GM12878 (cell line): ENCODE results near the gene CCBE1. TPM values are rescaled to one million over a fixed set of nuclear protein-coding genes. Genes with fewer than 3 reads are reported as not detected.

Experiments
- ATAC-seq: fragments of 200-7000 bp; cut with Tn5 transposase; 3 replicates; pipeline ENCODE4 v1.9.1; 2020; ENCODE audit warnings: mild to moderate bottlenecking, moderate library complexity
- Bru-seq: library from RNA; stranded (reverse); fragments of 400-500 nt; gene quantifications from one replicate; lab custom pipeline; 2021; lab: Mats Ljungman, UMichigan
- BruChase-seq, 2 experiments: library from RNA; stranded (reverse); fragments of 400-500 nt; gene quantifications; one replicate each; lab custom pipeline; 2021; lab: Mats Ljungman, UMichigan
- BruUV-seq: library from RNA; stranded (reverse); fragments of 400-500 nt; replicated peaks from 2 replicates; lab custom pipeline; 2021; lab: Mats Ljungman, UMichigan
- CTCF ChIA-PET: fragments of 300-600 bp; sonication (Branson Sonifier 250); formaldehyde crosslinking; extraction: SDS; loops from one replicate; lab custom pipeline; 2021; ENCODE audit warnings: inconsistent platforms; lab: Yijun Ruan, JAX
- POLR2A ChIA-PET: fragments of 350-600 bp; formaldehyde crosslinking; extraction: SDS; loops from one replicate; lab custom pipeline; 2021; ENCODE audit warnings: inconsistent platforms; lab: Charles Lee
- RAD21 ChIA-PET: fragments of 300-600 bp; sonication (Branson Sonifier 250); formaldehyde crosslinking; loops from one replicate; lab custom pipeline; 2023; ENCODE audit warnings: antibody characterized with exemption; ENCODE audit not compliant: unreplicated experiment; lab: Charles Lee
- SMC1A ChIA-PET: fragments of 300-600 bp; sonication (Branson Sonifier 250); formaldehyde crosslinking; loops from one replicate; lab custom pipeline; 2023; ENCODE audit not compliant: unreplicated experiment, uncharacterized antibody; lab: Charles Lee
- DNase-seq: peaks from one replicate; pipeline ENCODE4 v3.0.0-alpha.2; 2011; ENCODE audit warnings: low read depth, low spot score
- FAIRE-seq: peaks from 3 replicates; lab custom pipeline; 2011; peaks lifted over from hg19 to GRCh38; lab: Jason Lieb, UNC
- H2AFZ ChIP-seq: 2 replicates; pipeline ENCODE4 v1.6.0; 2011; ENCODE audit warnings: low read depth, low read length, control low read depth; ENCODE audit not compliant: control insufficient read depth
- H3K27ac ChIP-seq: 2 replicates; pipeline ENCODE4 v1.5.1; 2011; ENCODE audit warnings: control low read depth; ENCODE audit not compliant: control insufficient read depth, insufficient read depth
- H3K27me3 ChIP-seq, 2 experiments: replicated peaks in 1 of 2; 2 replicates each; pipeline versions ENCODE4 v1.6.0 to v1.6.1; 2011; ENCODE audit warnings: low read length in 1 of 2; ENCODE audit not compliant: control insufficient read depth in 2 of 2, insufficient read depth in 2 of 2
- H3K36me3 ChIP-seq, 2 experiments: 2 replicates each; pipeline ENCODE4 v1.5.1; 2011; ENCODE audit warnings: low read length in 1 of 2; ENCODE audit not compliant: control insufficient read depth in 2 of 2, insufficient read depth in 2 of 2
- H3K4me1 ChIP-seq: 2 replicates; pipeline ENCODE4 v1.6.1; 2011; ENCODE audit warnings: mild to moderate bottlenecking, low read length, moderate library complexity, mixed read lengths; ENCODE audit not compliant: control insufficient read depth, insufficient read depth
- H3K4me2 ChIP-seq: 2 replicates; pipeline ENCODE4 v1.6.0; 2011; ENCODE audit warnings: control low read depth; ENCODE audit not compliant: control insufficient read depth, insufficient read depth
- H3K4me3 ChIP-seq: fragments of 200-600 bp; sonication (generic); 2 replicates; pipeline ENCODE4 v1.5.1; 2016
- H3K79me2 ChIP-seq: 2 replicates; pipeline ENCODE4 v1.6.0; 2011; ENCODE audit warnings: low read length; ENCODE audit not compliant: control insufficient read depth, insufficient read depth
- H3K9ac ChIP-seq: 2 replicates; pipeline ENCODE4 v1.8.0; 2011; ENCODE audit warnings: low read length, control low read depth, mixed read lengths; ENCODE audit not compliant: control insufficient read depth, insufficient read depth
- H3K9me3 ChIP-seq: replicated peaks from 3 replicates; pipeline ENCODE4 v1.5.1; 2011; ENCODE audit warnings: mild to moderate bottlenecking, low read length; ENCODE audit not compliant: control insufficient read depth, insufficient read depth
- H4K20me1 ChIP-seq: 2 replicates; pipeline ENCODE4 v1.6.0; 2011; ENCODE audit not compliant: control insufficient read depth, insufficient read depth
- IKZF2 ChIP-seq, 2 experiments: fragments of 450-650 bp; IDR thresholded peaks; 2 replicates each; pipeline ENCODE4 v1.6.1; 2017; ENCODE audit warnings: mild to moderate bottlenecking in 2 of 2, moderate library complexity in 2 of 2
- MEF2A ChIP-seq: IDR thresholded peaks from 2 replicates; pipeline ENCODE4 v1.6.1; 2011; ENCODE audit warnings: low read depth, mild to moderate bottlenecking, low read length, moderate library complexity; ENCODE audit not compliant: insufficient read depth
- NFIC ChIP-seq: IDR thresholded peaks from 2 replicates; pipeline ENCODE4 v1.6.1; 2012; ENCODE audit warnings: low read depth, mild to moderate bottlenecking, inconsistent platforms, low read length, moderate library complexity
- RAD21 ChIP-seq: IDR thresholded peaks from 2 replicates; pipeline ENCODE4 v1.6.1; 2011; ENCODE audit warnings: mild to moderate bottlenecking, low read depth, low read length, moderate library complexity; ENCODE audit not compliant: insufficient read depth
- SMC3 ChIP-seq: IDR thresholded peaks from 2 replicates; pipeline ENCODE4 v1.6.1; 2011; ENCODE audit warnings: low read length, improper control_type of control experiment, borderline replicate concordance
- YY1 ChIP-seq: IDR thresholded peaks from 2 replicates; pipeline ENCODE4 v1.6.1; 2011; ENCODE audit warnings: low read depth, mild to moderate bottlenecking, low read length
- WGBS: methylation state at CpG from one replicate; pipeline ENCODE4 v1.1.6; 2016; ENCODE audit warnings: low lambda C conversion rate; ENCODE audit not compliant: insufficient replicate concordance, insufficient coverage; ENCODE audit errors: missing lambda C conversion rate; 5-methylcytosine and 5-hydroxymethylcytosine counted together
- in situ Hi-C: fragments of 300-500 bp; cut with MboI; formaldehyde crosslinking; loops from 9 replicates; pipeline ENCODE4 v1.14.3; 2018; ENCODE audit warnings: mixed read lengths
- intact Hi-C: fragments of 100-400 bp; cut with micrococcal nuclease; formaldehyde crosslinking; loops from one replicate; pipeline ENCODE4 v1.14.2; 2022; ENCODE audit not compliant: unreplicated experiment
- long read RNA-seq, 2 experiments: library from polyadenylated mRNA; unstranded; transcript quantifications; one replicate each; pipeline ENCODE4 v2.0.0, GENCODE V29; 2019 to 2020
- polyA minus RNA-seq, 3 experiments: library from RNA; depleted of rRNA, polyadenylated mRNA; stranded (reverse); fragments of >200 nt; gene quantifications; 2 replicates each; pipeline ENCODE4 v1.2.3, GENCODE V29; 2011
- polyA plus RNA-seq, 11 experiments: library from polyadenylated mRNA; depleted of rRNA in 4 of 11; unstranded in 6 of 11; stranded (reverse) in 5 of 11; fragments of >200 nt; fragmentation: Nextera tagmentation in 4 of 11; fragmentation: Illumina TruSeq in 1 of 11; extraction: Ambion mirVana in 4 of 11; extraction: Trizol in 1 of 11; gene quantifications; 1 replicate in 1 of 11; 2 replicates in 10 of 11; pipeline versions ENCODE4 v1.2.1 to v1.2.3, GENCODE V29; 2011 to 2016; ENCODE audit warnings: inconsistent platforms in 2 of 11, missing spikeins in 2 of 11, low read depth in 1 of 11
- total RNA-seq, 4 experiments: library from RNA; depleted of rRNA in 3 of 4; stranded (reverse); fragments of >200 nt in 3 of 4; fragmentation: Illumina TruSeq in 1 of 4; extraction: Trizol in 1 of 4; gene quantifications; 2 replicates each; pipeline versions ENCODE4 v1.2.1 to v1.2.3, GENCODE V29; 2013 to 2021
- TF ChIP-seq, protein P1 (sequence below): fragments of 450-650 bp; formaldehyde crosslinking; IDR thresholded peaks from 2 replicates; pipeline ENCODE4 v1.4.0; 2020; ENCODE audit warnings: mild to moderate bottlenecking, moderate library complexity
- TF ChIP-seq, protein P2 (sequence below), 3 experiments: IDR thresholded peaks in 2 of 3; conservative IDR thresholded peaks in 1 of 3; 2 replicates each; pipeline ENCODE4 v1.5.1; 2011; ENCODE audit warnings: low read depth in 3 of 3, low read length in 3 of 3, mild to moderate bottlenecking in 3 of 3, control low read depth in 2 of 3, moderate library complexity in 2 of 3, inconsistent platforms in 1 of 3, mixed read lengths in 1 of 3; ENCODE audit not compliant: control insufficient read depth in 2 of 3, insufficient read depth in 1 of 3; ENCODE audit errors: extremely low read depth in 1 of 3

Gene CCBE1
- total RNA-seq (2013; cell fraction: nucleolus; rRNA removed): 0.21 TPM in 1 of 2 replicates, not detected in the other
- total RNA-seq (2014; rRNA removed): not detected in 2 replicates
- total RNA-seq (2014; rRNA removed; fragmentation: Illumina TruSeq; extraction: Trizol): not detected in 2 replicates
- 0.08 and 0.49 TPM in 2 replicates for total RNA-seq (2021)
- polyA plus RNA-seq (2011; ENCODE audit: low read depth): not detected
- 0.03 and 0.04 TPM in 2 replicates for polyA plus RNA-seq (2011; rRNA removed)
- 0.12 TPM in 1 of 2 replicates, not detected in the other for polyA plus RNA-seq (2011; cell fraction: cytosol; rRNA removed)
- not detected in 2 replicates for polyA plus RNA-seq (2011; cell fraction: nucleus; rRNA removed)
- 0.03 and 0.13 TPM in 2 replicates for polyA plus RNA-seq (2012)
- polyA plus RNA-seq (2014; fragmentation: Illumina TruSeq; extraction: Trizol): 0.03 TPM in 1 of 2 replicates, not detected in the other
- polyA plus RNA-seq (2014; fragmentation: Nextera tagmentation; extraction: Ambion mirVana): not detected
- 0.11 TPM in 1 of 2 replicates, not detected in the other for polyA plus RNA-seq (2014; rRNA removed)
- polyA plus RNA-seq (2016; fragmentation: Nextera tagmentation; extraction: Ambion mirVana): not detected
- polyA minus RNA-seq (2011; rRNA and poly(A)+ RNA removed): not detected in 2 replicates
- polyA minus RNA-seq (2011; cell fraction: cytosol; rRNA and poly(A)+ RNA removed): not detected in 2 replicates
- polyA minus RNA-seq (2011; cell fraction: nucleus; rRNA and poly(A)+ RNA removed): not detected in 2 replicates
- percentile 19 among the genes with signal in this experiment for Bru-seq, nascent RNA
- BruChase-seq, experiment 1, labeled RNA remaining after a 6-hour chase: percentile 24 among the genes with signal in this experiment
- percentile 21 among the genes with signal in this experiment for BruChase-seq, experiment 2, labeled RNA remaining after a 2-hour chase
- long read RNA-seq, experiment 1: 0 reads
- long read RNA-seq, experiment 2: 0 reads

DNA sequence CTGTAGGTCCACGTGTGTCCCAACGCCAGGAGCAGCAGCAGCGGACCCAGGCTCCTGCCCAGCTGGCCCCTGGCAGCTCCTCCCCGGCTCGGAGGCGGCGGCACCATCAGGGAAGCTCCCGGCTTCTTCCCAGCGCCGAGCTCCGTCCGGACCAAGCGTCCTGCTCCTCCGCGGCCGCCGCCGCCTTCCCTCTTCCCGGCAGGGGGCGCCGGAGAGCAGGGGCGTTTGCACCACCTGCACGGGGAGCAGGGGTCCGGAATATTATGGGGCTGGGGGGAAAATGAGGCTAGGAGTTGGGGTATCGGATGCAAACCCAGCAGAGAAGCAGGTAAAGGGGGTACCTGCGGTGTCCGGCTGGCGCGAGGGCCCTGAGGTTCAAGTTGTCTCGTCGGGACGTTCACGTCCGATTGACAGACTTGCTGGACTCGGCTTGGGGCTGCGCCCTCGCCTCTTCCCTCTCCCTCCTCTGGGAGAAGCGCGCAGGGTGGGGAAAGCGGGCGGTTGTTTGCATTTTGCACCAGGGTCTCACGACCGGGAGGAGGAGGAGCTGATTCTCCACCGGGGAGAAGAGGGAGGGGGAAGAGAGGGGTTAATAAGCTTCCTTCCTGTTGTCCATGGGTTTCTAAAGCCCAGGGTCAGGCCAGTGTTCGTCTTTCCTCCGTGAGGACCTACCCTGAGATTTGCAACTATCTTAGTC is at the start of gene CCBE1:
Gene CCBE1 (minus strand): TSS at position 188 of the 697 bp plus-strand sequence.
- POLR2A ChIA-PET: no interaction called here
- in situ Hi-C loops: no loop called here
- H3K4me2 ChIP-seq: peak within 1 kb of the TSS; percentile 59

More for the DNA sequence above, at the start of gene CCBE1:
- H3K9ac ChIP-seq: no peak within 1 kb of the TSS
- H3K79me2 ChIP-seq: no peaks in the 10 kb centered on the region
- SMC1A ChIA-PET: interaction anchor here (0.7 to 1.8 kb wide), 2 partner anchors 9 to 126 kb away, joined by 3 to 10 read pairs; no protein-coding TSS in a partner anchor
- no peaks in the 10 kb centered on the region for H3K36me3 ChIP-seq
- no peaks in the 10 kb centered on the region for H3K9me3 ChIP-seq
- FAIRE-seq (no peak), DNase-seq (no peak)
- 8% methylated on average over 43 of the region's 46 CpGs for WGBS
- H4K20me1 ChIP-seq: no peaks in the 10 kb centered on the region
- RAD21 ChIA-PET: interaction anchor here (1.3 to 2.0 kb wide), 2 partner anchors 126 to 237 kb away, joined by 3 to 13 read pairs; no protein-coding TSS in a partner anchor
- no peak within 1 kb of the TSS for H2AFZ ChIP-seq
- H3K27me3 ChIP-seq: peaks cover 2 to 6% of the 10 kb centered on the region in 2 experiments
- 0 out of 2 replicates have a peak within 1 kb of the TSS, but pooled peaks have one; percentile 9 for H3K4me3 ChIP-seq
- TF ChIP-seq, protein P1, sequence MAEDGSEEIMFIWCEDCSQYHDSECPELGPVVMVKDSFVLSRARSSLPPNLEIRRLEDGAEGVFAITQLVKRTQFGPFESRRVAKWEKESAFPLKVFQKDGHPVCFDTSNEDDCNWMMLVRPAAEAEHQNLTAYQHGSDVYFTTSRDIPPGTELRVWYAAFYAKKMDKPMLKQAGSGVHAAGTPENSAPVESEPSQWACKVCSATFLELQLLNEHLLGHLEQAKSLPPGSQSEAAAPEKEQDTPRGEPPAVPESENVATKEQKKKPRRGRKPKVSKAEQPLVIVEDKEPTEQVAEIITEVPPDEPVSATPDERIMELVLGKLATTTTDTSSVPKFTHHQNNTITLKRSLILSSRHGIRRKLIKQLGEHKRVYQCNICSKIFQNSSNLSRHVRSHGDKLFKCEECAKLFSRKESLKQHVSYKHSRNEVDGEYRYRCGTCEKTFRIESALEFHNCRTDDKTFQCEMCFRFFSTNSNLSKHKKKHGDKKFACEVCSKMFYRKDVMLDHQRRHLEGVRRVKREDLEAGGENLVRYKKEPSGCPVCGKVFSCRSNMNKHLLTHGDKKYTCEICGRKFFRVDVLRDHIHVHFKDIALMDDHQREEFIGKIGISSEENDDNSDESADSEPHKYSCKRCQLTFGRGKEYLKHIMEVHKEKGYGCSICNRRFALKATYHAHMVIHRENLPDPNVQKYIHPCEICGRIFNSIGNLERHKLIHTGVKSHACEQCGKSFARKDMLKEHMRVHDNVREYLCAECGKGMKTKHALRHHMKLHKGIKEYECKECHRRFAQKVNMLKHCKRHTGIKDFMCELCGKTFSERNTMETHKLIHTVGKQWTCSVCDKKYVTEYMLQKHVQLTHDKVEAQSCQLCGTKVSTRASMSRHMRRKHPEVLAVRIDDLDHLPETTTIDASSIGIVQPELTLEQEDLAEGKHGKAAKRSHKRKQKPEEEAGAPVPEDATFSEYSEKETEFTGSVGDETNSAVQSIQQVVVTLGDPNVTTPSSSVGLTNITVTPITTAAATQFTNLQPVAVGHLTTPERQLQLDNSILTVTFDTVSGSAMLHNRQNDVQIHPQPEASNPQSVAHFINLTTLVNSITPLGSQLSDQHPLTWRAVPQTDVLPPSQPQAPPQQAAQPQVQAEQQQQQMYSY (CRISPR knock-in tag): no peak
- peak; percentile 39; the same call in 1 of the 2 replicates for TF ChIP-seq SMC3
- TF ChIP-seq YY1: 0 out of 2 replicates have a peak, but pooled peaks have one; percentile 33
- peak; percentile 38; the same call in 1 of the 2 replicates for TF ChIP-seq RAD21
- TF ChIP-seq, protein P2, sequence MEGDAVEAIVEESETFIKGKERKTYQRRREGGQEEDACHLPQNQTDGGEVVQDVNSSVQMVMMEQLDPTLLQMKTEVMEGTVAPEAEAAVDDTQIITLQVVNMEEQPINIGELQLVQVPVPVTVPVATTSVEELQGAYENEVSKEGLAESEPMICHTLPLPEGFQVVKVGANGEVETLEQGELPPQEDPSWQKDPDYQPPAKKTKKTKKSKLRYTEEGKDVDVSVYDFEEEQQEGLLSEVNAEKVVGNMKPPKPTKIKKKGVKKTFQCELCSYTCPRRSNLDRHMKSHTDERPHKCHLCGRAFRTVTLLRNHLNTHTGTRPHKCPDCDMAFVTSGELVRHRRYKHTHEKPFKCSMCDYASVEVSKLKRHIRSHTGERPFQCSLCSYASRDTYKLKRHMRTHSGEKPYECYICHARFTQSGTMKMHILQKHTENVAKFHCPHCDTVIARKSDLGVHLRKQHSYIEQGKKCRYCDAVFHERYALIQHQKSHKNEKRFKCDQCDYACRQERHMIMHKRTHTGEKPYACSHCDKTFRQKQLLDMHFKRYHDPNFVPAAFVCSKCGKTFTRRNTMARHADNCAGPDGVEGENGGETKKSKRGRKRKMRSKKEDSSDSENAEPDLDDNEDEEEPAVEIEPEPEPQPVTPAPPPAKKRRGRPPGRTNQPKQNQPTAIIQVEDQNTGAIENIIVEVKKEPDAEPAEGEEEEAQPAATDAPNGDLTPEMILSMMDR (IDR thresholded peaks at IDR 0.05 in 2 of 3, conservative IDR thresholded peaks at IDR 0.05 in 1 of 3; ENCODE audit: control insufficient read depth in 2 of 3, extremely low read depth in 1 of 3, insufficient read depth in 1 of 3, low read depth in 3 of 3, low read length in 3 of 3): peak; percentile 47 to 80 (median 66)
- TF ChIP-seq NFIC: no peak
- TF ChIP-seq IKZF2 (IDR thresholded peaks at IDR 0.05): no peak
- no peak for TF ChIP-seq MEF2A
- TF ChIP-seq, all 136 proteins: peak for 4
- no TSS peak for BruUV-seq
- CTCF ChIA-PET: interaction anchor here (0.6 to 2.8 kb wide), 14 partner anchors 9 to 853 kb away, joined by 3 to 32 read pairs (median 3); no protein-coding TSS in a partner anchor
- Histone ChIP-seq H3K27ac (no peak within 1 kb of the TSS), H3K4me1 (no peaks in the 10 kb centered on the region)
- peak; percentile 79 for ATAC-seq
- intact Hi-C loops: loop anchor here (5.0 kb wide), 1 partner anchor 125 kb away; no protein-coding TSS in a partner anchor
